PC-9 (cell line): ENCODE results near the gene CHKA. TPM values are rescaled to one million over a fixed set of nuclear protein-coding genes. Genes with fewer than 3 reads are reported as not detected.

Source experiments
- BruUV-seq: library from RNA; stranded (reverse); fragments of 400-500 nt; replicated peaks from 2 replicates; lab custom pipeline; 2021; lab: Mats Ljungman, UMichigan
- CTCF ChIA-PET: fragments of 300-600 bp; sonication (Branson Sonifier 250); formaldehyde crosslinking; loops from one replicate; lab custom pipeline; 2022; ENCODE audit warnings: antibody characterized with exemption; lab: Charles Lee
- POLR2A ChIA-PET: fragments of 300-600 bp; sonication (Branson Sonifier 250); formaldehyde crosslinking; loops from one replicate; lab custom pipeline; 2022; ENCODE audit warnings: antibody characterized with exemption; ENCODE audit not compliant: unreplicated experiment; lab: Charles Lee
- DNase-seq, 2 experiments: peaks; one replicate each; pipeline versions ENCODE4 v3.0.0 to v3.0.0-alpha.2; 2015 to 2022; ENCODE audit warnings: mixed read lengths in 1 of 2
- H2AFZ ChIP-seq: fragments of 200-600 bp; sonication (generic); 2 replicates; pipeline ENCODE4 v1.8.1; 2017; ENCODE audit warnings: antibody characterized with exemption
- H3F3A ChIP-seq: fragments of 200-600 bp; sonication (generic); 2 replicates; pipeline ENCODE4 v1.8.1; 2017; ENCODE audit warnings: antibody characterized with exemption, mild to moderate bottlenecking, low read depth; ENCODE audit not compliant: insufficient read depth
- H3K27ac ChIP-seq: fragments of 200-600 bp; sonication (generic); 2 replicates; pipeline ENCODE4 v1.6.1; 2016; ENCODE audit warnings: mixed run types
- H3K27me3 ChIP-seq: fragments of 200-600 bp; sonication (generic); 2 replicates; pipeline ENCODE4 v1.6.1; 2016; ENCODE audit warnings: low read depth, mixed run types; ENCODE audit not compliant: insufficient read depth
- H3K36me3 ChIP-seq: fragments of 200-600 bp; sonication (generic); 2 replicates; pipeline ENCODE4 v1.6.1; 2016; ENCODE audit warnings: low read depth, mixed run types
- H3K4me1 ChIP-seq: fragments of 200-600 bp; sonication (generic); replicated peaks from 2 replicates; pipeline ENCODE4 v1.6.1; 2016; ENCODE audit warnings: mixed run types; ENCODE audit not compliant: insufficient read depth
- H3K4me2 ChIP-seq: fragments of 200-600 bp; sonication (generic); 2 replicates; pipeline ENCODE4 v1.6.1; 2017; ENCODE audit warnings: mixed run types
- H3K4me3 ChIP-seq: fragments of 200-600 bp; sonication (generic); 2 replicates; pipeline ENCODE4 v1.6.1; 2016; ENCODE audit warnings: mixed run types
- H3K79me2 ChIP-seq: fragments of 200-600 bp; sonication (generic); 2 replicates; pipeline ENCODE4 v1.6.1; 2017; ENCODE audit warnings: low read depth, mixed run types
- H3K9me2 ChIP-seq: fragments of 200-600 bp; sonication (generic); 2 replicates; pipeline ENCODE4 v1.8.1; 2017; ENCODE audit warnings: mild to moderate bottlenecking; ENCODE audit not compliant: insufficient read depth
- H3K9me3 ChIP-seq: fragments of 200-600 bp; sonication (generic); 2 replicates; pipeline ENCODE4 v1.8.1; 2016; ENCODE audit warnings: low read depth; ENCODE audit not compliant: insufficient read depth
- H4K20me1 ChIP-seq: fragments of 200-600 bp; sonication (generic); 2 replicates; pipeline ENCODE4 v1.8.1; 2017; ENCODE audit not compliant: insufficient read depth
- CTCF ChIP-seq: fragments of 200-600 bp; sonication (generic); conservative IDR thresholded peaks from 2 replicates; pipeline ENCODE4 v1.6.1; 2017; ENCODE audit warnings: mixed run types, antibody characterized with exemption, mild to moderate bottlenecking, moderate library complexity
- EZH2 ChIP-seq: fragments of 200-600 bp; sonication (generic); IDR thresholded peaks from 2 replicates; pipeline ENCODE4 v1.8.0; 2017; ENCODE audit warnings: antibody characterized with exemption, low read depth
- intact Hi-C: fragments of 100-400 bp; cut with micrococcal nuclease; formaldehyde crosslinking; loops from one replicate; pipeline ENCODE4 v1.10.0; 2022; ENCODE audit not compliant: unreplicated experiment
- total RNA-seq: library from RNA; stranded (reverse); gene quantifications from 2 replicates; pipeline ENCODE4 v1.2.3, GENCODE V29; 2021

CHKA gene
- total RNA-seq, 1 experiment from 2014 or later = 90.5 TPM

GRCh38 chr11:68012843-68013610, 108.2 kb downstream of the CHKA start:
- Histone ChIP-seq H3F3A (peaks cover 65% of the 10 kb centered on the region), H3K4me2 (peak overlapping the region; percentile 81), H3K4me3 (peak overlapping the region; percentile 24; the same call in 1 of the 2 replicates), H3K9me2 (no peaks in the 10 kb centered on the region), H3K36me3 (no peaks in the 10 kb centered on the region), H3K79me2 (peaks cover 25% of the 10 kb centered on the region; the same call in 1 of the 2 replicates), H3K27me3 (no peaks in the 10 kb centered on the region), H3K4me1 (peaks cover 96% of the 10 kb centered on the region), H4K20me1 (no peaks in the 10 kb centered on the region), H3K9me3 (no peaks in the 10 kb centered on the region), H3K27ac (peak overlapping the region; percentile 93), H2AFZ (no peak overlapping the region)
- ChIA-PET POLR2A (interaction anchor here (0.6 to 1.0 kb wide), 5 partner anchors 10 to 767 kb away, joined by 3 to 7 read pairs (median 4); no protein-coding TSS in a partner anchor), CTCF (interaction anchor here (1.1 kb wide), 1 partner anchor 29 kb away, joined by 3 read pairs; no protein-coding TSS in a partner anchor)
- intact Hi-C loops = loop anchor here (5.0 to 10.0 kb wide), 2 partner anchors 134 to 168 kb away; no protein-coding TSS in a partner anchor
- peak; percentile 96 to 99 for DNase-seq
- TF ChIP-seq EZH2 = no peak
- TF ChIP-seq CTCF = no peak
- TSS peak; percentile 36 for BruUV-seq

DNA sequence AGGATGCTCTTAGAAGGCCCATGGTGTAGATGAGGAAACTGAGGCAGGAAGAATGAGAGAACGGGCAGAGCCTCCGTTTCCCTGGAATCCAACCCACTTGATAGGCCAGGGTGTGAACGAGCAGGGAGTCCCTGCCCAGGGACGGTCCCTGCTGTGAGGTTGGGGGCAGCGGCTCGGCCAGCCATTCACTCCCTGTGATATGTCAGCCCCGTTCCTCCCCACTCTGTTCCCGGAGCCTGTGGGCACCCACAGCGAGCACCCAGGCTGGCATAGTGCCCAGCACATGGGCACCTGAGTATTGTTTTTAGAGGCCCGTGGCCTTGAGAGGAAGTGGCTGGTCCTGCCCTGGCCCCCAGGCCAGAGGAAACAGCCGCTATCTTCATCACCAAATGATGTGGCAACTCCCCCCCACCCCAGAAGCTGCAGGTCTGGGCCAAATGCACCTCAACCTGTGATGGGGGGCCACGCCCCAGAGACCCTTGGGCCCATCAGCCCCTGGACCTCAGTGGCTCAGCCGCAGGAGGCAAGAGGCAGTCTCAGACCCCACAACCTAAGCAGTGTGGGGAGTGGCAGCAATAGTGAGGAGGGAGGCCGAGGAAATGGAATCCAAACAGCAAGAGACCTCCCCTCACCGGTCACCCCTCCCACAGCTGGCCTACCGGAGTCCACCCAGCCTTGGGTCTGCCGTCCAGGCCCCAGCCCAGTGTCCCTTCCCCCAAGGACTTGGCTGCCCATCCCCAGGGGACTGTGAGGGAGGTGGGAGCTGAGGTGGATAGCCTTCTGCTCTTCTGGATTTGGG, 108.9 kb downstream of the CHKA start:
- Histone ChIP-seq H3K9me3 (no peaks in the 10 kb centered on the region), H2AFZ (no peak overlapping the region), H3K4me2 (peak overlapping the region; percentile 81), H3F3A (peaks cover 60% of the 10 kb centered on the region), H3K4me1 (peaks cover 88% of the 10 kb centered on the region), H3K9me2 (no peaks in the 10 kb centered on the region), H4K20me1 (no peaks in the 10 kb centered on the region), H3K79me2 (peaks cover 25% of the 10 kb centered on the region; the same call in 1 of the 2 replicates), H3K4me3 (no peak overlapping the region), H3K27ac (peak overlapping the region; percentile 93), H3K36me3 (no peaks in the 10 kb centered on the region), H3K27me3 (no peaks in the 10 kb centered on the region)
- CTCF ChIA-PET = interaction anchor here (1.1 kb wide), 1 partner anchor 29 kb away, joined by 3 read pairs; no protein-coding TSS in a partner anchor
- no TSS peak for BruUV-seq
- TF ChIP-seq CTCF (no peak), EZH2 (no peak)
- peak; percentile 39 to 68 for DNase-seq
- POLR2A ChIA-PET = no interaction called here
- intact Hi-C loops = loop anchor here (5.0 to 10.0 kb wide), 2 partner anchors 135 to 167 kb away; no protein-coding TSS in a partner anchor
